Subcutaneous adipose tissue (tissue), 4 donors: Measurements from ENCODE around the gene CPSF3. TPM values are rescaled to one million over a fixed set of nuclear protein-coding genes. Genes with fewer than 3 reads are reported as not detected.

Experiments used
- total RNA-seq, 4 donors: library from RNA; depleted of rRNA; stranded (reverse); fragments of >200 nt; gene quantifications; one replicate each; pipeline ENCODE4 v1.1.0, GENCODE V29; 2016
- TF ChIP-seq, protein P1 (sequence below): fragments of 450-650 bp; IDR thresholded peaks from one replicate; pipeline ENCODE4 v1.5.1; 2016; ENCODE audit warnings: low read depth, mild to moderate bottlenecking, control low read depth, antibody characterized with exemption, moderate library complexity

Gene CPSF3
- total RNA-seq, 4 donors from 2014 or later = 19.2 to 30.3 (median 21.2) TPM

DNA sequence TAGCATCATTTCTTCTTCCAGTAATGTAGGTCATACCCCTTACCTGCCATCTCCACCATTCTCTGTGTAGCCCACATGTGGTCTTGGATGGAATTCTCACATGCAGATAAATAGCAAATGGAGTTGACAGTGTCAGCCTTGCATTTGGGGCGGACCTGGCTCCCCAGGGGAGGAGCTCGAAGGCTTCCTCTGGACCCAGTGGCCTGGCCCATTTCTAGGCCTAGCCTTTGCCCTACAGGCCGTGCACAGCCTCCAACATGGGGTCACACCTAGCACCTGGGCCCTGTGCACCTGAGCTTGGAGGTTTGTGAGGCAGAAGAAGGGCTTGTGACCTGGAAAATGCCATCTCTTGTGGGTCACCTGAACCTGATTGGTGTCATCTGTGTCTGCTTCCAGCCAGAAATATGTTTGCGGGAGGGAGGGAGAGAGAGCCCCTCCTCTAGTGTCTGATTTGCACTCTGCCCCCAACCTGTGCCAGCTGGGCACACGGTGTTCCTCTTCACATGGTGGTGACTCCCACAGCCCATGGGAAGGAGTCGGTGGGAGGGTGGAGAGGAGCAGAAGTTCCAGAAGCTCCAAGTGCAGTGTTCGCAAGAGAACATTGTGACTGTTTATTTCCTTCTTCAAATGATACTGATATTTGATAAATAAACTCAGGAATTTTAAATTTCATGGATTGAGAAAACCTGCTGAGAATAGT is 33.2 kb upstream of the CPSF3 start:
- TF ChIP-seq, protein P1, sequence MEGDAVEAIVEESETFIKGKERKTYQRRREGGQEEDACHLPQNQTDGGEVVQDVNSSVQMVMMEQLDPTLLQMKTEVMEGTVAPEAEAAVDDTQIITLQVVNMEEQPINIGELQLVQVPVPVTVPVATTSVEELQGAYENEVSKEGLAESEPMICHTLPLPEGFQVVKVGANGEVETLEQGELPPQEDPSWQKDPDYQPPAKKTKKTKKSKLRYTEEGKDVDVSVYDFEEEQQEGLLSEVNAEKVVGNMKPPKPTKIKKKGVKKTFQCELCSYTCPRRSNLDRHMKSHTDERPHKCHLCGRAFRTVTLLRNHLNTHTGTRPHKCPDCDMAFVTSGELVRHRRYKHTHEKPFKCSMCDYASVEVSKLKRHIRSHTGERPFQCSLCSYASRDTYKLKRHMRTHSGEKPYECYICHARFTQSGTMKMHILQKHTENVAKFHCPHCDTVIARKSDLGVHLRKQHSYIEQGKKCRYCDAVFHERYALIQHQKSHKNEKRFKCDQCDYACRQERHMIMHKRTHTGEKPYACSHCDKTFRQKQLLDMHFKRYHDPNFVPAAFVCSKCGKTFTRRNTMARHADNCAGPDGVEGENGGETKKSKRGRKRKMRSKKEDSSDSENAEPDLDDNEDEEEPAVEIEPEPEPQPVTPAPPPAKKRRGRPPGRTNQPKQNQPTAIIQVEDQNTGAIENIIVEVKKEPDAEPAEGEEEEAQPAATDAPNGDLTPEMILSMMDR = no peak

DNA sequence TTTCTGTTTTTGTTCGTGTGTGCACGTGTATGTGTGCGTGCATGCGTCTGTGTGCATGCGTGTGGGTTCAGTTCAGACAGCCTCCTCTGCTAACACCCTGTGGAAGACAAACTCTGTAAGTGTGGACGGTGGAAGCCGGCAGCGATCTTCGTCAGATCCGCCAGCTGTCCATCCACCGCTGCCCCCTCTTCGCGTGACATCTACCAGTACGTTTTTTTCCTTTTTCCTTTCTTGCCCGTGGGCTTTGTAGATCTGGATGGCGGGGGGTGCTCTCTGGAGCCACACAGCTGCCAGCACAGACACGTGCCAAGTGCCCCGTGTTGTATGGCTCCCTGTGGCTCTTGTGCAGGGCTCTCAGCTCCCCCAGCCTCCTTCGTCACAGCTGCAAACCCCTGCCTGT is 32.5 kb upstream of the CPSF3 start:
- TF ChIP-seq, protein P1 = no peak

DNA sequence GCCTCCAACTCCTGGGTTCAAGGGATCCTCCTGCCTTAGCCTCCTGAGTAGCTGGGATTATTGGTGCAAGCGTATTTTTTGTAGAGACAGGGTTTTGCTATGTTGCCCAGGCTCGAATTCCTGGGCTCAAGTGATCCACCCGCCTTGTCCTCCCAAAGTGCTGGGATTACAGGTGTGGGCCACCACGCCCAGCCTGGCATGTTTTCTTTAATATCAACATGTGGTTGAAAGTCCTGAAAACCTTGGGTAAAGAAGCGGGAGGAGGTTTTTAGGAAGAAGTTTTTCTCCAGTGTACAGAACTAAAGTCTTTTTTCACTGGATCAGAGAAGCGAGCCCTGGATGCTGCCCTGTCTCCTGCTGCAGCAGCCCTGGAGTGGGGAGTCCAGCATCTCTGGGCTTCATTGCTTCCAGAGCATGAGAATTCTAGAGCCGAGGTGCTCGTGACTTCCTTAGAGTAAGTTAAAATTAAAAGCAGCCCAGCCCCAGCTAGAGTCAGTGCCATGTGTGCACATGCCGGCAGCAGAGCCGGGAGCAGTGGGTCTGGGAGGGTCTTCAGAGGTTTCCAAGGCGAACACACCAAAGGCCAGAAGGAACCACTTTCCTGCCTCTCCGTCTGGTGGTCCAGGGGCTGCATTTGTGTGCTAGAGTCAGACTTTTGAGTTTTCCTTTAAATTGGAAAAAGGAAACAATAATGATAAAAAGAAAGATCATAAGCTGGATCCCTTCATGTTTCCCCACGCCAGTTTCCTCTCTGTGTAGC is 31.3 kb upstream of the CPSF3 start:
- TF ChIP-seq, protein P1 = no peak

DNA sequence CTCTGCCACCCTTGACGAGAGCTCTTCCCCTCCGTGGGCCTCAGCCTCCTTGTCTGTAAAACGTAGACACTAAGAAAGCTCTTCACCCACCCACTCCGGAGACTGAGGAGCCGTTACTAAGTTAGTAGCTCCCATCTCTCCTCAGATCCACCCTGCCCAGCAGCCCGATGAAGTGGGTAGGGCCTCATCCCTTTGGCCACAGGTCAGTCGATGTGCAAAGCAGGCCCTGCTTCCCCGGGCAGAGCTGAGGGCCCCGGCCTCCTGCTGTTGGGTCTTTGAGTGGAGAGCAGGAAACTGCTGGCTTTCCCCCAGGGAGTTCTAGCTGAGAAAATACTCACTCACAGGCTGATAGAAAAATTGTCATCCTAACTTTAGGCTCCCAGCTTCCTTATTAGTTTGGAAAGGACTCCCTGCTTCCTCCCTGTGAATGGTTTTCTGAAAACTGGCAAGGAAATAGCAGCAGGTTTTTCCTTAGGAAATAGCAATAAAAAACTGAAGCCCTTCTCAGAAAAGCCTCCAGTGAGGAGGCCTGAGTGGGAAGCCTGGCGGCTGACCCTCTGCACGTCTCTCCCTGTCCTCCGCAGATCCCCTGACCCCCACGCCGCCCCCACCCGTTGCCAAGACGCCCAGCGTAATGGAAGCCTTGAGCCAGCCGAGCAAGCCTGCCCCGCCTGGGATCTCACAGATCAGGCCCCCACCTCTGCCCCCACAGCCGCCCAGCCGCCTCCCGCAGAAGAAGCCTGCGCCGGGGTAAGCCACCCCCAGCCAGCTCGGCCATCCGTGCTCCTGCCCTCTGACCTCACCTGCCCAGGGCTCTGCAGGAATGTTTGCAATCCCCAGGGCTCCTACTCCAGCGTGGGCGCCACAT is 30.3 kb upstream of the CPSF3 start:
- TF ChIP-seq, protein P1 = no peak

DNA sequence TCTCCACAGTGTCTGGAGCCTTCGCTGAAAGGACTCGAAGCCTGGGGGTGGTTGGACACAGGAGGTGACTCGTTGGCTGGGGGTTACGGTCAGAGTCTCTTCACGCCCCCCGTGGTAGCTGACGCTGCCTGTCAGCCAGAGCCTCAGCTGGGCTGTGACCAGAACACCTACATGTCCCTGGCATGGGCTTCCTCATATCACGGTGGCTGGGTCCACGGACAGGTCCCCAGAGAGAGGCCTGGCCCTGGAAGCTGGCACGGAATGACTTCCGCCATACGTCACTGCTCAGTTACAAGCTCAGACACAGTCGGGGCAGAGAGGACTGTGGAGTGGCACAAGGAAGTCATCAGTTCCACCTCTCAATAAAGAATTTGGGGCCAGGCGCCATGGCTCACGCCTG is 28.6 kb upstream of the CPSF3 start:
- TF ChIP-seq, protein P1 = no peak

DNA sequence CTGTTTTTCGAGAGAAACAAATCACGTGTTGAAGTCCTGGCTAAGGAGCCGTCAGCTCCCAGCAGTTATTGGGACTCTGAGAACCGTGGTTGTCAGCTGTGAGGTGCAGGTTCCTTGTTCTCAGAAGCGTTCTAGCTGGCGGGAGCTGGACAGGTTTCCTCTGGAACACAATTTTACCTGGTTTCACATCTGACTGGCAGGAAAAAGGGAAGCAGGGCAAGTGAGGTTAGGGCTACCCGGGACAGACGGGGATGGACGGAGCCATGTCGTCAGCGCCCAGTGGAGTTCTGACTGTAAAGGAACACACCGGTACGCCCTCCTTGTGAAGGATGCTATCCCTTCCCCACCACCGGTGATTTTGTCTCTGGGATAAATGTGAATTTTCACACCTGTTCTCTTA is 26.3 kb upstream of the CPSF3 start:
- TF ChIP-seq, protein P1 = no peak
